Astrocyte of the spinal cord (primary cell): ENCODE measurements around the gene LZTR1.

ENCODE experiments used
- DNase-seq: peaks from one replicate; pipeline ENCODE4 v3.0.0; 2011; ENCODE audit warnings: low read depth, low spot score
- H3K4me3 ChIP-seq: 2 replicates; pipeline ENCODE4 v1.5.1; 2011; ENCODE audit warnings: low read depth, mild to moderate bottlenecking, low read length, moderate library complexity
- CTCF ChIP-seq: IDR thresholded peaks from 2 replicates; pipeline ENCODE4 v1.5.1; 2012; ENCODE audit warnings: low read depth, mild to moderate bottlenecking, low read length, inconsistent platforms
- in situ Hi-C: cut with HindIII; loops from 2 replicates; pipeline ENCODE4 v1.10.0; 2017; ENCODE audit warnings: low sequenced_read_pairs

Gene LZTR1

GRCh38 chr22:20979243-20979809 is 2.8 kb upstream of the LZTR1 start:
- DNase-seq = peak; percentile 77
- in situ Hi-C loops = no loop called here
- H3K4me3 ChIP-seq = peak overlapping the region; percentile 14
- no peak for TF ChIP-seq CTCF

DNA sequence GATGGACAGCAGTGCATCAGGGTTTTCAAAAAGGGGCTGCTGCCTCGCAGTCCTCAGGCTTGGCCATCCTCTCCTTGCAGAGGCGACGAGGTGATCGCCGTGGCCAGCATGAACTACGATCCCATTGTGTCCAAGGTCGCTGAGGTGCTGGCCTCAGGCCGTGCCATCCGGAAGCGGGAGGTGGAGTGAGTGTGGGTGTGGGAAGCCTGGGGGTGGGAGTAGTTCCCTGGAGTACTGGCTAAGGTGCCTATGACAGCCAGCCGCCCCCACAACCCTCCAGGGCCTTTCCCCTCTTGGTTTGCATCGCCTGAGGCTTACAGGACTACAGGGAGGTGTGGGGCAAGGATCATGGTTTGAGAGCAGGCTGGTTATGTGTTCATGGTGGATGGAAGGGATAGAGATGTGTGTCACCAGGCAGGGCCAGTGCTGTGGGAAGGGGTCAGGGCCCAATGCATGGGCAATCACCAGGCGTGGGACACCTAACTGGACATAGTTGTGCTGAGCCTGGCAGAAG is 2.1 kb upstream of the LZTR1 start:
- in situ Hi-C loops = no loop called here
- DNase-seq = no peak
- no peak for TF ChIP-seq CTCF
- H3K4me3 ChIP-seq = peak overlapping the region; percentile 14

DNA sequence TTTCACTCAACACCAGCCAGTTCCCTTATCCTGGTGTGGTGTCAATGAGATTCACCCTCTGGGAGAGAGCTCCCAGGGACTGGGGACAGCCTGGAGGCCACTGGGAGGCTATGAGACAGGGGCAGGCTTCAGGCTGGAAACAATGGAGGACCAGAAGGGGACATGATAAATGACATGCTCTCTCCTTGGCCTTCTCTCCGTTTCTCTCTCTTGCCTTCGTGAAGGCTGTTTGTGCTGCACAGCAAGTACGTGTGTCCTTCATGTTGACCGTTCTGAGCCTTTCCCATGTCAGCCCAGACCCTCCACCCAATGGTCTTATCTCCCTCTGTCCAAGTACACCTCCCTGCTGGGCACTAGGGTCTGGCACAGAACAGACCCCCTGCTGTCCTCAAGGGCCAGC is 1.6 kb upstream of the LZTR1 start:
- in situ Hi-C loops = no loop called here
- no peak for DNase-seq
- no peak for TF ChIP-seq CTCF
- no peak overlapping the region for H3K4me3 ChIP-seq

GRCh38 chr22:20980938-20981722 is 967 bp upstream of the LZTR1 start:
- in situ Hi-C loops = no loop called here
- DNase-seq = no peak
- no peak for TF ChIP-seq CTCF
- H3K4me3 ChIP-seq = peak overlapping the region; percentile 85

DNA sequence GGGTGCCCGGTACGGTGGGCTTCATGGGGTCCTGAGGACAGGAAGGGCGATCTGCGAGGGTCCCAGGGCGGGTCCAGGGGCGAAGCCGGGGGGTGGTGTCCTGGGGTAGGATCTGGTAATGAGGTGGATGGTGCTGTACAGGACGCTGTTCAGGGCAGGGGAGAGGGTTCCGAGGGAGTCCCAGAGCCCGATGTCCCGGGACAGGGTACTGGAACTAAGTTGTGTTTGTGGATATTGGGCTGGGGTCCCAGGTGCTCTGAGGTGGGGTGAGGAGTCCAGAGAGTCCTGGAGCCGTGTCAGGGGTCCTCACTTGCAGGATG is 426 bp downstream of the LZTR1 start:
- TF ChIP-seq CTCF = no peak
- in situ Hi-C loops = no loop called here
- H3K4me3 ChIP-seq = peak overlapping the region; percentile 85
- no peak for DNase-seq

DNA sequence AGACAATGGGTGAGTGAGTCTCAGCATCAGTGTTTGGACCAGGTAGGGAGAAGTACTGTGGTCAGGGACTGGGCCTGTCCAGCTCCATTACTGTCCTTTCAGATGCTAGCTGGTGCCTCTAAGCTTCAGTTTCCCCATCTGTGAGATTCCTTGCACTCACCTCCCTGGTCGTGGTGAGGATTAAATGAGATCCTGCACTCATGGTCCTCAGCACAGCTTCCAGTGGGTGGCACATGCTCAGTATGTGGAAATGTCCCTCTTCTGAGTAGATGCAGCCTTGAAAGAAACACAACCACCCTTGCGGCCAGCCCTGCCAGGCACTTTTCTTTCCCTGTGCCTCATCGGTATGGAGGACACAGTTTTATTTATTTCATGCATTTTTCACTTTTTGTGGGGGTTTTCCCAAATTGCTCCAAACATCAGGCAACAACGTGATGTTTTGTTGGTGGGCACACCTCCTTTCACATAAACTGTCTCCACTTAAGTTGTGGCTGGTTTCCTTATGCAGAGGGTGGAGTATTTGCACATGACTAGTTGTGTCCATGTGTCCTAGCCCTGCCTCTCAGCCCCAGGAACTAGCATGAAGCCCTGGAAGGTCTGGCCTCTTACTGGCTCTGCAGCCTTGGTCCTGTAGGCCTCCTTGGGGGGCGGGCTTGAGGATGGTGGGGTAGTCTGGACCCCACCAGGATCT is 1.1 kb downstream of the LZTR1 start:
- no peak for TF ChIP-seq CTCF
- H3K4me3 ChIP-seq = peak overlapping the region; percentile 85
- DNase-seq = no peak
- in situ Hi-C loops = no loop called here
